Naive B cell (primary cell): ENCODE measurements around the gene DRC7. TPM values are rescaled to one million over a fixed set of nuclear protein-coding genes. Genes with fewer than 3 reads are reported as not detected.

Source experiments
- ATAC-seq, 2 donors: fragments of 150-1000 bp; cut with Tn5 transposase; 2 replicates each; pipeline ENCODE4 v1.10.0; 2021; ENCODE audit warnings: low read depth in 2 of 2, mild to moderate bottlenecking in 2 of 2, moderate library complexity in 2 of 2
- DNase-seq: peaks from one replicate; pipeline ENCODE4 v3.0.0; 2022
- H3K27ac Mint-ChIP-seq, 6 donors: one replicate each; pipeline ENCODE4 v1.8.0; 2020 to 2022; ENCODE audit warnings: mild to moderate bottlenecking in 6 of 6, mixed read lengths in 6 of 6, moderate library complexity in 5 of 6, inconsistent platforms in 2 of 6
- H3K27me3 Mint-ChIP-seq, 3 donors: one replicate each; pipeline ENCODE4 v1.8.0; 2021 to 2022; ENCODE audit warnings: mixed read lengths in 3 of 3, mild to moderate bottlenecking in 1 of 3
- H3K36me3 Mint-ChIP-seq, 2 donors: one replicate each; pipeline ENCODE4 v1.8.0; 2020 to 2022; ENCODE audit warnings: mixed read lengths in 2 of 2, inconsistent platforms in 1 of 2, mild to moderate bottlenecking in 1 of 2
- H3K4me1 Mint-ChIP-seq, 3 donors: one replicate each; pipeline ENCODE4 v1.8.0; 2020 to 2022; ENCODE audit warnings: mixed read lengths in 3 of 3, inconsistent platforms in 1 of 3, mild to moderate bottlenecking in 1 of 3, moderate library complexity in 1 of 3
- H3K4me3 Mint-ChIP-seq, 8 donors: one replicate each; pipeline ENCODE4 v1.8.0; 2020 to 2022; ENCODE audit warnings: mild to moderate bottlenecking in 8 of 8, mixed read lengths in 8 of 8, moderate library complexity in 8 of 8, inconsistent platforms in 2 of 8
- H3K9me3 Mint-ChIP-seq, 7 donors: one replicate each; pipeline ENCODE4 v1.8.0; 2020 to 2022; ENCODE audit warnings: mixed read lengths in 7 of 7, mild to moderate bottlenecking in 5 of 7, inconsistent platforms in 2 of 7, moderate library complexity in 1 of 7
- polyA plus RNA-seq, 6 donors: library from polyadenylated mRNA; unstranded; fragments of 300-500 nt; fragmentation: Illumina TruSeq; gene quantifications; one replicate each; pipeline ENCODE4 v1.2.3, GENCODE V29; 2021; ENCODE audit warnings: low read depth in 6 of 6

Gene DRC7
- polyA plus RNA-seq, 6 donors from 2014 or later: not detected

GRCh38 chr16:57747091-57747490, 52.5 kb downstream of the DRC7 start:
- peaks cover 0 to 9% of the 10 kb centered on the region in 2 donors for H3K36me3 Mint-ChIP-seq
- H3K27me3 Mint-ChIP-seq: no peaks in the 10 kb centered on the region

GRCh38 chr16:57747496-57747895, 52.9 kb downstream of the DRC7 start:
- ATAC-seq: no peak
- H3K27me3 Mint-ChIP-seq: no peaks in the 10 kb centered on the region
- H3K9me3 Mint-ChIP-seq: no peaks in the 10 kb centered on the region
- peaks cover 0 to 9% of the 10 kb centered on the region in 2 donors for H3K36me3 Mint-ChIP-seq
- no peak for DNase-seq
- no peak overlapping the region for H3K27ac Mint-ChIP-seq
- H3K4me1 Mint-ChIP-seq: no peaks in the 10 kb centered on the region
- no peak overlapping the region for H3K4me3 Mint-ChIP-seq

More at GRCh38 chr16:57747091-57747490, 52.5 kb downstream of the DRC7 start:
- Mint-ChIP-seq H3K4me1 (no peaks in the 10 kb centered on the region), H3K27ac (no peak overlapping the region), H3K9me3 (no peaks in the 10 kb centered on the region), H3K4me3 (no peak overlapping the region)
- DNase-seq: no peak
- no peak for ATAC-seq

- no peak for DNase-seq
- Mint-ChIP-seq H3K27me3 (no peaks in the 10 kb centered on the region), H3K9me3 (no peaks in the 10 kb centered on the region), H3K36me3 (peaks cover 0 to 9% of the 10 kb centered on the region in 2 donors), H3K27ac (no peak overlapping the region), H3K4me3 (no peak overlapping the region), H3K4me1 (no peaks in the 10 kb centered on the region)
- no peak for ATAC-seq
These were observed 53.4 kb downstream of the DRC7 start for GRCh38 chr16:57747996-57748395.

GRCh38 chr16:57748596-57748995, 54.0 kb downstream of the DRC7 start:
- H3K9me3 Mint-ChIP-seq: no peaks in the 10 kb centered on the region
- H3K27ac Mint-ChIP-seq: no peak overlapping the region
- no peak overlapping the region for H3K4me3 Mint-ChIP-seq
- H3K36me3 Mint-ChIP-seq: peaks cover 0 to 9% of the 10 kb centered on the region in 2 donors
- no peaks in the 10 kb centered on the region for H3K27me3 Mint-ChIP-seq
- ATAC-seq (no peak), DNase-seq (no peak)
- H3K4me1 Mint-ChIP-seq: no peaks in the 10 kb centered on the region

GRCh38 chr16:57749101-57749692, 54.6 kb downstream of the DRC7 start:
- no peak overlapping the region for H3K27ac Mint-ChIP-seq
- H3K9me3 Mint-ChIP-seq: no peaks in the 10 kb centered on the region
- no peak for DNase-seq
- no peak for ATAC-seq
- H3K36me3 Mint-ChIP-seq: peaks cover 0 to 11% of the 10 kb centered on the region in 2 donors
- H3K4me1 Mint-ChIP-seq: no peaks in the 10 kb centered on the region
- H3K4me3 Mint-ChIP-seq: no peak overlapping the region
- H3K27me3 Mint-ChIP-seq: no peaks in the 10 kb centered on the region

GRCh38 chr16:57749856-57750452, 55.3 kb downstream of the DRC7 start:
- H3K4me1 Mint-ChIP-seq: no peaks in the 10 kb centered on the region
- DNase-seq (no peak), ATAC-seq (no peak)
- no peaks in the 10 kb centered on the region for H3K9me3 Mint-ChIP-seq
- H3K27ac Mint-ChIP-seq: peak overlapping the region in 2 of 6 donors; percentile 40 to 52
- peak overlapping the region in 1 of 8 donors; percentile 45 for H3K4me3 Mint-ChIP-seq
- H3K27me3 Mint-ChIP-seq: no peaks in the 10 kb centered on the region
- peaks cover 0 to 15% of the 10 kb centered on the region in 2 donors for H3K36me3 Mint-ChIP-seq

GRCh38 chr16:57750796-57751538, 56.4 kb downstream of the DRC7 start:
- DNase-seq (no peak), ATAC-seq (no peak)
- H3K27me3 Mint-ChIP-seq: no peaks in the 10 kb centered on the region
- no peak overlapping the region for H3K27ac Mint-ChIP-seq
- H3K36me3 Mint-ChIP-seq: peaks cover 0 to 15% of the 10 kb centered on the region in 2 donors
- H3K4me3 Mint-ChIP-seq: no peak overlapping the region
- H3K9me3 Mint-ChIP-seq: no peaks in the 10 kb centered on the region
- H3K4me1 Mint-ChIP-seq: peaks cover 0 to 4% (median 0%) of the 10 kb centered on the region in 3 donors

GRCh38 chr16:57751539-57752202, 57.1 kb downstream of the DRC7 start:
- no peak overlapping the region for H3K27ac Mint-ChIP-seq
- DNase-seq (no peak), ATAC-seq (no peak)
- peaks cover 0 to 6% (median 0%) of the 10 kb centered on the region in 3 donors for H3K4me1 Mint-ChIP-seq
- H3K27me3 Mint-ChIP-seq: no peaks in the 10 kb centered on the region
- H3K9me3 Mint-ChIP-seq: no peaks in the 10 kb centered on the region
- H3K36me3 Mint-ChIP-seq: peaks cover 0 to 15% of the 10 kb centered on the region in 2 donors
- H3K4me3 Mint-ChIP-seq: no peak overlapping the region

GRCh38 chr16:57752203-57752580, 57.6 kb downstream of the DRC7 start:
- no peaks in the 10 kb centered on the region for H3K27me3 Mint-ChIP-seq
- ATAC-seq (no peak), DNase-seq (no peak)
- H3K36me3 Mint-ChIP-seq: peaks cover 0 to 15% of the 10 kb centered on the region in 2 donors
- H3K27ac Mint-ChIP-seq: no peak overlapping the region
- peaks cover 0 to 6% (median 0%) of the 10 kb centered on the region in 3 donors for H3K4me1 Mint-ChIP-seq
- H3K9me3 Mint-ChIP-seq: no peaks in the 10 kb centered on the region
- H3K4me3 Mint-ChIP-seq: no peak overlapping the region

GRCh38 chr16:57752581-57753447, 58.2 kb downstream of the DRC7 start:
- Mint-ChIP-seq H3K4me3 (no peak overlapping the region), H3K27ac (no peak overlapping the region), H3K36me3 (peaks cover 0 to 15% of the 10 kb centered on the region in 2 donors), H3K9me3 (no peaks in the 10 kb centered on the region), H3K4me1 (peaks cover 0 to 6% (median 0%) of the 10 kb centered on the region in 3 donors), H3K27me3 (no peaks in the 10 kb centered on the region)
- DNase-seq: no peak
- ATAC-seq: no peak

GRCh38 chr16:57753448-57754353, 59.1 kb downstream of the DRC7 start:
- DNase-seq: no peak

More at GRCh38 chr16:57753448-57754353, 59.1 kb downstream of the DRC7 start:
- Mint-ChIP-seq H3K4me3 (no peak overlapping the region), H3K4me1 (peaks cover 0 to 6% (median 0%) of the 10 kb centered on the region in 3 donors), H3K36me3 (peaks cover 0 to 15% of the 10 kb centered on the region in 2 donors), H3K27me3 (no peaks in the 10 kb centered on the region), H3K27ac (peak overlapping the region in 1 of 6 donors; percentile 66), H3K9me3 (no peaks in the 10 kb centered on the region)
- no peak for ATAC-seq
